GM13977 (cell line): ENCODE results near the gene ABLIM2.

ENCODE experiments used
- DNase-seq: peaks from one replicate; pipeline ENCODE4 v3.0.0; 2012; ENCODE audit warnings: low spot score
- in situ Hi-C: fragments of 300-500 bp; cut with MboI; formaldehyde crosslinking; loops from one replicate; pipeline ENCODE4 v1.12.0; 2022; ENCODE audit warnings: low sequenced_read_pairs, low pct_unique_long_range_greater_than_20kb, mixed read lengths, inconsistent platforms; ENCODE audit not compliant: unreplicated experiment
- TF ChIP-seq, protein P1 (sequence below): IDR thresholded peaks from 2 replicates; pipeline ENCODE4 v1.5.1; 2012; ENCODE audit warnings: mild to moderate bottlenecking, control low read depth; ENCODE audit not compliant: insufficient read depth; ENCODE audit errors: extremely low read depth, missing control alignments

The ABLIM2 gene

DNA sequence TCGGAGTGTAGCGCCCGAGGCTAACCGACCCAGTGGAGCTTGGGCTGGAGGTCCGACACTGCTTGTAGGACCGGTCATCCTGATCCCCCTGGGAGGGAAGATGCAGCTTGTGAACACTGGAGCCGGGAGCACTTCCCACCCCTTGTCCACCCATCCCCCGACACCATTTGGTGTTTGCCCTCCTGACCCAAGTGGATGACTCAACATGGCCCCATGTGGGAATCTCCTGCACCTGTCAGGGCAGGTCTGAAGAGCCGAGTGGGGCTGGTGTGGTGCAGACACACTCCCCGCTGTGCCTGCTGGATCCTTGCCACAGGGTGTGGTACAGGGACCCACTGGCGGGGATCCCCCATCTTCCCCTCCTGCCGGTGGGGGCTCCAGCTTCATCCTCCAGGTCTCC, 128.9 kb downstream of the ABLIM2 start:
- in situ Hi-C loops, result no loop called here
- DNase-seq, result no peak
- TF ChIP-seq, protein P1, sequence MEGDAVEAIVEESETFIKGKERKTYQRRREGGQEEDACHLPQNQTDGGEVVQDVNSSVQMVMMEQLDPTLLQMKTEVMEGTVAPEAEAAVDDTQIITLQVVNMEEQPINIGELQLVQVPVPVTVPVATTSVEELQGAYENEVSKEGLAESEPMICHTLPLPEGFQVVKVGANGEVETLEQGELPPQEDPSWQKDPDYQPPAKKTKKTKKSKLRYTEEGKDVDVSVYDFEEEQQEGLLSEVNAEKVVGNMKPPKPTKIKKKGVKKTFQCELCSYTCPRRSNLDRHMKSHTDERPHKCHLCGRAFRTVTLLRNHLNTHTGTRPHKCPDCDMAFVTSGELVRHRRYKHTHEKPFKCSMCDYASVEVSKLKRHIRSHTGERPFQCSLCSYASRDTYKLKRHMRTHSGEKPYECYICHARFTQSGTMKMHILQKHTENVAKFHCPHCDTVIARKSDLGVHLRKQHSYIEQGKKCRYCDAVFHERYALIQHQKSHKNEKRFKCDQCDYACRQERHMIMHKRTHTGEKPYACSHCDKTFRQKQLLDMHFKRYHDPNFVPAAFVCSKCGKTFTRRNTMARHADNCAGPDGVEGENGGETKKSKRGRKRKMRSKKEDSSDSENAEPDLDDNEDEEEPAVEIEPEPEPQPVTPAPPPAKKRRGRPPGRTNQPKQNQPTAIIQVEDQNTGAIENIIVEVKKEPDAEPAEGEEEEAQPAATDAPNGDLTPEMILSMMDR, result no peak

DNA sequence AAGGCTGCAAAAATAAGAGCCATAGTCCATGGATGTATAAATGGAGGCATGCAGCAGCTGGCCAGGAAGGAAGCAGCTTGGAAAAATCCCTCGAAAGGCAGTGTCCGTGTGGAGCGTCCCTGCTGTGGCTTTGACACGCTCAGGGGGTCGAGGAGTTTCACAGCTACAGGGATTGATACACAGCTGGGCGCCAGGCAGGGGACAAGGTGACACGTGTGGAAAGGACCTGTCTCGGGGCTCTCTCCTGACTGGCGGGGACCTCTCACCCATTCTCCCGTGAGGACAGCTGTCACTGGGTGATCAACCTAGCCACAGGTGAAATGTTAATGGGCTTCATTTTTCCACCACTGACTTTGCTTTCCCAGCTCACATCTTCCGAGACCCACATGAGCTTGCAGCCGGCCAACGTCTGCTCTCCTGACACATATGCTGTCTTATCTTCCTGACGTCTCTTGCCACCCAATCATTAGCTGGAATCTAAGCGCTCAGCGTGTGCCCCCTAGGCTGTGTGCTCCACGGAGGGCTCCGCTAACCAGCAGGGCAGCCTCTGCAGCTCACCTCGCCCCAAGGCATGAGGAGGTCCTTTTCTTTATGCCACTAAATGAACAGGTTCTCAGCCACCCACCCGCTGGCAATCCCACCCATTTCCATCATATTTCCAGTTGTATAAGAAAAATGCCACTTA, 129.6 kb downstream of the ABLIM2 start:
- TF ChIP-seq, protein P1, result no peak
- in situ Hi-C loops, result no loop called here
- no peak for DNase-seq

DNA sequence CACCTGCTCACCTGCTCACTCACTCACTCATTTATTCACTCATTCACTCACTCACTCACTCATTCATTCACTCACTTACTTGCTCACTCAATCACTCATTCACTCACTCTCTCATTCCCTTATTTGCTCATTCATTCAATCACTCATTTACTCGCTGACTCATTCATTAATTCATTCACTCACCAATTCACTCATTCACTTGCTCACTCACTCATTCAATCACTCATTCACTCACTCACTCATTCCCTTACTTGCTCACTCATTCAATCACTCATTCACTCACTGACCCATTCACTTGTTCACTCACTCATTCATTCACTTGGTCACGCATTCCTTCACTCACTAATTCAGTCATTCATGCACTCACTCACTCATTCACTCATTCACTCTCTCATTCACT, 130.2 kb downstream of the ABLIM2 start:
- no peak for DNase-seq
- TF ChIP-seq, protein P1, result no peak
- in situ Hi-C loops, result no loop called here

DNA sequence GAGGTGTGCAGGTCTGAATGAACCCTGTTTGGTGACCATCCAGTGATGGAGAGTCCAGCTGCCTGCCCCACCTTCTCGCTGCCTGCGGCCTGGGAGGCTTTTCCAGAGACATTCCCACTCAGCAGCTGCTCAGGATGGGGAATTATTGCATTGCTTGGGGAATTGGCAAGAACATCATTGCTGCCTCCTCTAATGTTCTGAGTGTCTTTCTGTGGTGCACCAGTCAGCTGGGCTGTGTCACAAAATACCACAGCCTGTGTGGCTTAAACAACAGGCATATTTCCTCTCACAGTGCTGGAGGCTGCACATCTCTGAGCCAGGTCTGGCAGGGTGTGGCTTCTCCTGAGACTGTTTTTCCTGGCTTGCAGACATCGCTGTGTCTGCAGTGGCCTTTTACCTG, 132.2 kb downstream of the ABLIM2 start:
- TF ChIP-seq, protein P1, result no peak
- in situ Hi-C loops, result no loop called here
- no peak for DNase-seq

DNA sequence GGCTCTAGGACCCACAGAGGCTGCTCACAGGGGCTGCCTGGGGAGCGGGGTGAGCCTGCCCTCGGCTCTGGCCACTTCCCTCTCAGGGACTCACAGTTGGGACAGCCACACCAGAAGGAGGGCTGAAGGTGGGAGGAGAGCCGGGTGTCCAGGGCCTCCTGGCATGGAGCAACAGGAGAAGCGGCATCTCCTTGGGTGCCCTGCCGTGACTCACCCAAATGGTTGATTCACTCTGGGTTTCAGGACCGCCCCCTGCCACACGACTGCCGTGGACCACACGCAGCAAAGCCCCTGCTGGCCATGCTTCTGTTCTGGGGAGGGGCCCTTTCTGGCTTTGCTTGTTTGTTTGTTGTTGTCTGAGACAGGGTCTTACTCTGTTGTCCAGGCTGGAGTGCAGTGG, 132.9 kb downstream of the ABLIM2 start:
- TF ChIP-seq, protein P1, result no peak
- no peak for DNase-seq
- in situ Hi-C loops, result no loop called here

DNA sequence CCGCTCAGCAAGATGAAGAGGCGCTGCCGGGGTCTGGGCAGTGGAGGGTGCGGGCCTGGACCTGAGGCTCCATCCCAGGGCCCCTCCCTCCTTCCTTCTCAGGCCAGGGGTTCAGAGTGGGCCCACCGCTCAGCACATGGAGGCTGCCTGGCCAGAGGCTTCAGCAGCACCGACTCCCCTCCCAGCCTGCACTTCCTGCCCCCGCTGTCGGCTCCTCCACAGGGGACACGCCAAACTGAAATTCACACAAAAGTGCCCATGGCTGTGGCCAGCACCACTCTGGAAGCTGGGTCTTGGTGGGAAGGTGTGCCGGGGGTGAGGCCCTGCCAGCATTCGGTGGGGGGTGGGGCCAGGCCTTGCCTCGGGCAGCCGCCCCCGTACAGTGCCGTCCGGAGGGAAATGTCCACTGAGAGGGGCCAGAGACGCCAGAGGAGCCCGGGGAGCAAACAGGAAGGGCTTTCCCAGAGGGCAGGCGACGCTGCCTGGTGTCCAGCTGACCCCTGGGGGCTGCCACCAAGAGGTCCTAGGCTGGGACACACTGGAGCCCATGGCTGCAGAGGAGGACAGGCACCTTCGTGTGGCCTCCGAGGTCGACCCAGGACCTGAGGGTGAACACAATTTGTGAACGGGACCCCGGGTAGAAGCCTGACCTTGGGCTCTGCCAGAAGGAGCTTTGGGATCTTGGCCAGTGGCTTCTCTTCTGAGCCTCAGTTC, 134.4 kb downstream of the ABLIM2 start:
- no peak for DNase-seq
- in situ Hi-C loops, result no loop called here
- TF ChIP-seq, protein P1, result no peak
